Endothelial cell of umbilical vein (primary cell): ENCODE measurements around the gene PTGFR. TPM values are rescaled to one million over a fixed set of nuclear protein-coding genes. Genes with fewer than 3 reads are reported as not detected.

ENCODE experiments used
- BruUV-seq: library from RNA; stranded (reverse); fragments of 400-500 nt; replicated peaks from 2 replicates; lab custom pipeline; 2021; lab: Mats Ljungman, UMichigan
- CTCF ChIA-PET: fragments of 300-600, 350-600 bp; sonication (Branson Sonifier 250); formaldehyde crosslinking; loops from one replicate; lab custom pipeline; 2021; ENCODE audit warnings: antibody characterized with exemption, inconsistent platforms; lab: Charles Lee
- POLR2A ChIA-PET: fragments of 300-600, 350-600 bp; sonication (Branson Sonifier 250); formaldehyde crosslinking; loops from one replicate; lab custom pipeline; 2021; ENCODE audit warnings: antibody characterized with exemption, inconsistent platforms; lab: Charles Lee
- DNase-seq: peaks from one replicate; pipeline ENCODE4 v3.0.0-alpha.2; 2011; ENCODE audit warnings: low read depth, low spot score
- FAIRE-seq: peaks from 2 replicates; lab custom pipeline; 2011; peaks lifted over from hg19 to GRCh38; lab: Jason Lieb, UNC
- H2AFZ ChIP-seq: 2 replicates; pipeline ENCODE4 v1.6.0; 2012; ENCODE audit warnings: low read depth, low read length, control low read depth, inconsistent platforms
- H3K27ac ChIP-seq: 2 replicates; pipeline ENCODE4 v1.5.1; 2011; ENCODE audit warnings: low read depth, mild to moderate bottlenecking, control low read depth, low read length, moderate library complexity; ENCODE audit not compliant: insufficient read depth
- H3K27me3 ChIP-seq, 2 experiments: 2 replicates each; pipeline versions ENCODE4 v1.6.0 to v1.6.1; 2011; ENCODE audit warnings: low read length in 2 of 2, mixed read lengths in 1 of 2; ENCODE audit not compliant: control insufficient read depth in 2 of 2, insufficient read depth in 2 of 2
- H3K36me3 ChIP-seq, 2 experiments: 2 replicates in 1 of 2; 3 replicates in 1 of 2; pipeline ENCODE4 v1.5.1; 2011; ENCODE audit warnings: low read length in 2 of 2, mild to moderate bottlenecking in 1 of 2, moderate library complexity in 1 of 2; ENCODE audit not compliant: control insufficient read depth in 2 of 2, insufficient read depth in 2 of 2; ENCODE audit errors: extremely low read depth in 1 of 2
- H3K4me1 ChIP-seq: 3 replicates; pipeline ENCODE4 v1.5.1; 2011; ENCODE audit warnings: mild to moderate bottlenecking, low read length; ENCODE audit not compliant: control insufficient read depth, insufficient read depth; ENCODE audit errors: extremely low read depth
- H3K4me2 ChIP-seq: 2 replicates; pipeline ENCODE4 v1.6.1; 2011; ENCODE audit warnings: low read length, control low read depth, mixed read lengths; ENCODE audit not compliant: insufficient read depth
- H3K4me3 ChIP-seq, 3 experiments: fragments of 200-600 bp in 1 of 3; sonication (generic), shearing (Covaris generic) in 1 of 3; replicated peaks in 1 of 3; 2 replicates each; pipeline ENCODE4 v1.5.1; 2011 to 2016; ENCODE audit warnings: control low read depth in 3 of 3, low read length in 3 of 3, mild to moderate bottlenecking in 2 of 3, inconsistent platforms in 1 of 3, low read depth in 1 of 3, moderate library complexity in 1 of 3; ENCODE audit not compliant: insufficient read depth in 1 of 3
- H3K79me2 ChIP-seq: 2 replicates; pipeline ENCODE4 v1.6.0; 2012; ENCODE audit warnings: low read length, inconsistent platforms; ENCODE audit not compliant: control insufficient read depth, insufficient read depth
- H3K9ac ChIP-seq: replicated peaks from 2 replicates; pipeline ENCODE3; 2011; ENCODE audit warnings: low read length, control low read depth; ENCODE audit not compliant: insufficient read depth; ENCODE audit errors: extremely low read depth
- H3K9me1 ChIP-seq: replicated peaks from 3 replicates; pipeline ENCODE4 v1.6.0; 2011; ENCODE audit warnings: mild to moderate bottlenecking, low read length; ENCODE audit not compliant: control insufficient read depth, insufficient read depth; ENCODE audit errors: extremely low read depth
- H3K9me3 ChIP-seq: replicated peaks from 2 replicates; pipeline ENCODE4 v1.5.1; 2012; ENCODE audit warnings: low read length, inconsistent platforms; ENCODE audit not compliant: control insufficient read depth, insufficient read depth
- H4K20me1 ChIP-seq: replicated peaks from 2 replicates; pipeline ENCODE3; 2011; ENCODE audit warnings: mild to moderate bottlenecking, low read length; ENCODE audit not compliant: control insufficient read depth, insufficient read depth; ENCODE audit errors: extremely low read depth
- EZH2 ChIP-seq: IDR thresholded peaks from 2 replicates; pipeline ENCODE4 v1.6.1; 2012; ENCODE audit warnings: borderline replicate concordance, low read depth, mild to moderate bottlenecking, moderate library complexity, low read length, inconsistent platforms; ENCODE audit not compliant: severe bottlenecking
- FOS ChIP-seq: IDR thresholded peaks from 2 replicates; pipeline ENCODE4 v1.6.1; 2011; ENCODE audit warnings: mild to moderate bottlenecking, low read length, moderate library complexity, borderline replicate concordance; ENCODE audit not compliant: insufficient read depth
- GATA2 ChIP-seq: IDR thresholded peaks from 2 replicates; pipeline ENCODE4 v1.7.0; 2011; ENCODE audit warnings: low read depth, mild to moderate bottlenecking, moderate library complexity, mixed read lengths, low read length; ENCODE audit not compliant: insufficient read length, insufficient read depth
- JUN ChIP-seq: IDR thresholded peaks from 2 replicates; pipeline ENCODE4 v1.6.1; 2011; ENCODE audit warnings: borderline replicate concordance, low read depth; ENCODE audit not compliant: insufficient read length, insufficient read depth
- MYC ChIP-seq: IDR thresholded peaks from one replicate; pipeline ENCODE4 v1.6.1; 2011; ENCODE audit warnings: mild to moderate bottlenecking, low read depth, low read length
- POLR2A ChIP-seq: IDR thresholded peaks from 2 replicates; pipeline ENCODE4 v1.6.1; 2012; ENCODE audit warnings: low read depth, mild to moderate bottlenecking, control low read depth, low read length
- POLR2AphosphoS5 ChIP-seq: IDR thresholded peaks from 2 replicates; pipeline ENCODE4 v1.6.1; 2012; ENCODE audit warnings: low read depth, mild to moderate bottlenecking, control low read depth, low read length, moderate library complexity; ENCODE audit not compliant: insufficient read depth
- dilution Hi-C: fragments of 300-500 bp; cut with MboI; formaldehyde crosslinking; loops from one replicate; pipeline ENCODE4 v1.15.0; 2019; ENCODE audit warnings: low sequenced_read_pairs; ENCODE audit not compliant: extremely low pct_ligation_motif_present
- intact Hi-C: fragments of 100-400 bp; cut with micrococcal nuclease; formaldehyde crosslinking; loops from one replicate; pipeline ENCODE4 v1.10.0; 2022
- polyA plus RNA-seq, 4 experiments: library from polyadenylated mRNA; depleted of rRNA in 3 of 4; stranded (reverse) in 3 of 4; unstranded in 1 of 4; fragments of >200 nt; gene quantifications; 2 replicates each; pipeline versions ENCODE4 v1.2.1 to v1.2.3, GENCODE V29; 2011 to 2012; ENCODE audit warnings: missing spikeins in 1 of 4
- total RNA-seq: library from RNA; stranded (reverse); gene quantifications from 2 replicates; pipeline ENCODE4 v1.2.3, GENCODE V29; 2021
- TF ChIP-seq, protein P1 (sequence below), 2 donors: IDR thresholded peaks; 1 replicate in 1 of 2; 2 replicates in 1 of 2; pipeline ENCODE4 v1.5.1; 2011; ENCODE audit warnings: low read length in 2 of 2, mild to moderate bottlenecking in 2 of 2, moderate library complexity in 2 of 2, control low read depth in 1 of 2, inconsistent platforms in 1 of 2, low read depth in 1 of 2; ENCODE audit not compliant: insufficient read depth in 1 of 2; ENCODE audit errors: extremely low read depth in 1 of 2
- TF ChIP-seq, protein P2 (sequence below): IDR thresholded peaks from 2 replicates; pipeline ENCODE4 v1.6.1; 2011; ENCODE audit not compliant: insufficient read depth, insufficient read length

PTGFR gene
- total and polyA plus RNA-seq, 2 donors (not counting 3 experiments of a cell fraction or from before 2014, with no cell fraction given): 0.11 to 0.24 TPM

DNA sequence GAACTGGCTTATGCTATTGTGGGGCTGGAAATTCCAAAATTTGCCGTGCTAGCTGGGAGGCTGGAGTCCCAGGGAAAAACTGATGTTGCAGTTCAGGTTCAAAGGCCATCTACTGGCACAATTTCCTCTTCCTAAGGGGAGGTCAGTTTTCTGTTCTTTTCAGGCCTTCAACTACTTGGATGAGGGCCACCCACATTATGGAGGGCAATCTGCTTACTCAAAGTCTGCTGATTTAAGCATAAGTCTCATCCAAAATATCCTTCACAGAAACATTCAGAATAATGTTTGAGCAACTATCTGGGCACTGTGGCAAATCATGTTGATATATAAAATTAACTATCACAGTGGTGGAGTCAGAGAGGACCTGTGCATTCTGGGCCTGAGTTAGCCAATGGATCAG is 21.2 kb upstream of the PTGFR start:
- Histone ChIP-seq H3K4me1 (no peaks in the 10 kb centered on the region), H3K27me3 (no peaks in the 10 kb centered on the region), H2AFZ (no peak overlapping the region), H3K36me3 (no peaks in the 10 kb centered on the region), H3K79me2 (no peaks in the 10 kb centered on the region), H3K27ac (no peak overlapping the region), H3K4me2 (no peak overlapping the region), H3K9ac (no peak overlapping the region), H3K9me3 (no peaks in the 10 kb centered on the region), H3K9me1 (no peaks in the 10 kb centered on the region), H4K20me1 (no peaks in the 10 kb centered on the region), H3K4me3 (no peak overlapping the region)
- CTCF ChIA-PET: no interaction called here
- POLR2A ChIA-PET: no interaction called here
- DNase-seq: no peak
- dilution Hi-C loops (no loop called here), intact Hi-C loops (no loop called here)
- FAIRE-seq: no peak
- no peak for TF ChIP-seq POLR2AphosphoS5
- no TSS peak for BruUV-seq

DNA sequence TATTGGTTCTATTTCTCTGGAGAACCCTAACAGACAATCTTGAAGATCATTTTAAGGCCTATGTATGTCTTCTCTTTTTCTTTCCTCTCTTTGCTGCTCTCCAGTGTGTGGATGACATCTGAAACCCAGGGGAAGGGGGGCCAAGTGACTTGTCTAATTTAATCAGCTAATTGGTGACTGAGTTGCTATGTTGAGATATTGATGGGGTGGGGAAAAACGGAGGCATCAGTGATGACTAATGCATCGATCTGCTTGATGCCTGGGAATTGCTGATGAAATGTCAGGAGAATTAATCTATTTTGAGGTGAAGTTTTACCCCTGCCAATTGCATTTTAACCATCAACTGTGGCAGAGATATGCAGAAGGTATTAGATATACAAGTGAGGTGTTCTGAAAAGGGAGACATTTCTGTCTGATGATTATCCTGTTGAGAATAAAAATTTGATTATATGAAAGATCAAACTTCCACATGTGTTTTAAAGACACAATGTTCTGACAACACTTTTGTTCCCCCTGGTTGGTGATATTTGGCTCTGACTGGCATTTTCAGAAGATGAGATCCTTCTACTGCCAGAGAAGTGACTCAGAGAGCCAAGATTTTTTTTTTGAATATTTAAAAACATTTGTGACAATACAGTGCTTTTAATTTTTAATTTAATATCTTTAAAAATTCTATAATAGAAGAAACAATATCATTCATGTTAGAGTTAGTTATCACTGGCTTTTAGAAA is 18.7 kb upstream of the PTGFR start:
- Histone ChIP-seq H3K9ac (no peak overlapping the region), H3K4me1 (no peaks in the 10 kb centered on the region), H3K36me3 (no peaks in the 10 kb centered on the region), H3K27ac (no peak overlapping the region), H3K9me1 (no peaks in the 10 kb centered on the region), H3K79me2 (no peaks in the 10 kb centered on the region), H3K27me3 (peaks cover 2 to 6% of the 10 kb centered on the region in 2 experiments), H2AFZ (no peak overlapping the region), H3K9me3 (no peaks in the 10 kb centered on the region), H4K20me1 (no peaks in the 10 kb centered on the region), H3K4me2 (no peak overlapping the region), H3K4me3 (no peak overlapping the region)
- FAIRE-seq (no peak), DNase-seq (no peak)
- ChIA-PET CTCF (no interaction called here), POLR2A (no interaction called here)
- dilution Hi-C loops: no loop called here
- intact Hi-C loops: no loop called here
- no peak for TF ChIP-seq JUN
- TF ChIP-seq, protein P1, sequence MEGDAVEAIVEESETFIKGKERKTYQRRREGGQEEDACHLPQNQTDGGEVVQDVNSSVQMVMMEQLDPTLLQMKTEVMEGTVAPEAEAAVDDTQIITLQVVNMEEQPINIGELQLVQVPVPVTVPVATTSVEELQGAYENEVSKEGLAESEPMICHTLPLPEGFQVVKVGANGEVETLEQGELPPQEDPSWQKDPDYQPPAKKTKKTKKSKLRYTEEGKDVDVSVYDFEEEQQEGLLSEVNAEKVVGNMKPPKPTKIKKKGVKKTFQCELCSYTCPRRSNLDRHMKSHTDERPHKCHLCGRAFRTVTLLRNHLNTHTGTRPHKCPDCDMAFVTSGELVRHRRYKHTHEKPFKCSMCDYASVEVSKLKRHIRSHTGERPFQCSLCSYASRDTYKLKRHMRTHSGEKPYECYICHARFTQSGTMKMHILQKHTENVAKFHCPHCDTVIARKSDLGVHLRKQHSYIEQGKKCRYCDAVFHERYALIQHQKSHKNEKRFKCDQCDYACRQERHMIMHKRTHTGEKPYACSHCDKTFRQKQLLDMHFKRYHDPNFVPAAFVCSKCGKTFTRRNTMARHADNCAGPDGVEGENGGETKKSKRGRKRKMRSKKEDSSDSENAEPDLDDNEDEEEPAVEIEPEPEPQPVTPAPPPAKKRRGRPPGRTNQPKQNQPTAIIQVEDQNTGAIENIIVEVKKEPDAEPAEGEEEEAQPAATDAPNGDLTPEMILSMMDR (IDR thresholded peaks at IDR 0.05; ENCODE audit: extremely low read depth in 1 of 2, insufficient read depth in 1 of 2, low read depth in 1 of 2, low read length in 2 of 2): no peak
- TF ChIP-seq MYC: no peak
- TF ChIP-seq POLR2AphosphoS5: no peak
- TF ChIP-seq, protein P2, sequence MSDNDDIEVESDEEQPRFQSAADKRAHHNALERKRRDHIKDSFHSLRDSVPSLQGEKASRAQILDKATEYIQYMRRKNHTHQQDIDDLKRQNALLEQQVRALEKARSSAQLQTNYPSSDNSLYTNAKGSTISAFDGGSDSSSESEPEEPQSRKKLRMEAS: no peak
- no peak for TF ChIP-seq FOS
- no peak for TF ChIP-seq EZH2
- no peak for TF ChIP-seq POLR2A
- TF ChIP-seq GATA2: no peak
- BruUV-seq: no TSS peak
